ENCODE measurements around the gene INTS7.

DNA sequence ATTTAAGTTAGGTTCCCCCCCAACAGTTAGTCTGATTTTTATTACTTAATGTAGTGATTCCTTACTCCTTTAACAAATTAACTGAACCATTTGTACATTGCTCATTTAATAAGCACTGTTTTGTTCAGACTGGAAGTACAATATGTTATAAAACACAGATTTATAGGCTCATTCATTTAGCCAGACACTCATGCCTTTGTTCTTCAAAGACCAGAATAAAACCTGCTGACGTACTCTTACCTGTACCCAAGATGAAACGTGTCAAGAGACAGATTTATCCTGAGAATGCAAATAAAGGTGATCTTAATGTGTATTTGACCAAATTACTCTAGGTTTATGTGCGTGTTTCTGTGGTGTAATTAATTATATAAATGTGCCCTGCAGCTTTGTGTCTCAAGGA is 92.8 kb downstream of the INTS7 start:
- TF ChIP-seq, protein P1, sequence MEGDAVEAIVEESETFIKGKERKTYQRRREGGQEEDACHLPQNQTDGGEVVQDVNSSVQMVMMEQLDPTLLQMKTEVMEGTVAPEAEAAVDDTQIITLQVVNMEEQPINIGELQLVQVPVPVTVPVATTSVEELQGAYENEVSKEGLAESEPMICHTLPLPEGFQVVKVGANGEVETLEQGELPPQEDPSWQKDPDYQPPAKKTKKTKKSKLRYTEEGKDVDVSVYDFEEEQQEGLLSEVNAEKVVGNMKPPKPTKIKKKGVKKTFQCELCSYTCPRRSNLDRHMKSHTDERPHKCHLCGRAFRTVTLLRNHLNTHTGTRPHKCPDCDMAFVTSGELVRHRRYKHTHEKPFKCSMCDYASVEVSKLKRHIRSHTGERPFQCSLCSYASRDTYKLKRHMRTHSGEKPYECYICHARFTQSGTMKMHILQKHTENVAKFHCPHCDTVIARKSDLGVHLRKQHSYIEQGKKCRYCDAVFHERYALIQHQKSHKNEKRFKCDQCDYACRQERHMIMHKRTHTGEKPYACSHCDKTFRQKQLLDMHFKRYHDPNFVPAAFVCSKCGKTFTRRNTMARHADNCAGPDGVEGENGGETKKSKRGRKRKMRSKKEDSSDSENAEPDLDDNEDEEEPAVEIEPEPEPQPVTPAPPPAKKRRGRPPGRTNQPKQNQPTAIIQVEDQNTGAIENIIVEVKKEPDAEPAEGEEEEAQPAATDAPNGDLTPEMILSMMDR (IDR thresholded peaks at IDR 0.05), result no peak
- TF ChIP-seq POLR2A (IDR thresholded peaks at IDR 0.05) (no peak), POLR2AphosphoS5 (IDR thresholded peaks at IDR 0.05) (no peak)

All from breast epithelium (tissue), 3 donors.